Heart left ventricle (tissue), 13 donors: Measurements from ENCODE around the gene ZCWPW2.

Source experiments
- CTCF ChIP-seq, 12 donors: fragments of 200-600 bp; sonication (generic) in 4 of 12; IDR thresholded peaks; one replicate each; pipeline versions ENCODE4 v1.5.0 to v1.8.0; 2018 to 2022; ENCODE audit warnings: antibody characterized with exemption in 12 of 12, mild to moderate bottlenecking in 5 of 12
- POLR2A ChIP-seq, 2 donors: fragments of 450-650 bp; IDR thresholded peaks; one replicate each; pipeline ENCODE4 v1.6.1; 2017; ENCODE audit warnings: antibody characterized with exemption in 2 of 2, mild to moderate bottlenecking in 2 of 2, moderate library complexity in 2 of 2
- donor health status: ischemic (EF 13 %, LVEDD 7.1; RV severe dilation, severe dysfunction).
- donor health status: DM: no; HTN: yes; CAD: no.
- donor health status: DM: no; HTN: no; CAD: no.
- donor health status: ischemic (EF 25% LVEDD 6.9; RV normal size, moderate dysfunction).
- donor health status: ischemic (EF 25% LVEDD 5.7; RV mildly dilated, moderate dysfunction).
- donor health status: ischemic (EF 35%, LVEDD 5.7; RV mildly dilated, moderate dysfunction).
- donor health status: nonischemic (EF 11% LVEDD 7.7; RV severe dilation, severe dysfunction).
- donor health status: DM: yes; HTN: yes; CAD: no.
- donor health status: PGD.
- donor health status: ischemic (EF 29% LVEDD 5.4; RV normal size, mild dysfunction).
- donor health status: nonischemic (EF 23%, LVEDD 6.1; RV moderate dilation, normal function).

- TF ChIP-seq POLR2A (IDR thresholded peaks at IDR 0.05) = no peak
- TF ChIP-seq CTCF (IDR thresholded peaks at IDR 0.05) = no peak
Observed at GRCh38 chr3:28376424-28376823, 27.9 kb downstream of the ZCWPW2 start.
